Activated naive CD4-positive, alpha-beta T cell treated with anti-CD3 and anti-CD28 coated beads, Interleukin-2, amount 10 ng/mL, durations not matched to agents 7 days and 5 days (primary cell): ENCODE measurements around the gene S100A3.

Experiments used
- CTCF ChIA-PET: fragments of 350-600 bp; sonication (Branson Sonifier 250); formaldehyde crosslinking; loops from one replicate; lab custom pipeline; 2021; ENCODE audit warnings: antibody characterized with exemption; lab: Charles Lee
- DNase-seq: peaks from one replicate; pipeline ENCODE4 v3.0.0-alpha.2; 2020
- H3K27ac Mint-ChIP-seq: one replicate; pipeline ENCODE4 v1.8.0; 2021; ENCODE audit warnings: mild to moderate bottlenecking, moderate library complexity, mixed read lengths
- H3K27me3 Mint-ChIP-seq: one replicate; pipeline ENCODE4 v1.8.0; 2021; ENCODE audit warnings: mild to moderate bottlenecking, mixed read lengths
- H3K36me3 Mint-ChIP-seq: one replicate; pipeline ENCODE4 v1.8.0; 2021; ENCODE audit warnings: mixed read lengths
- H3K4me1 Mint-ChIP-seq: one replicate; pipeline ENCODE4 v1.8.0; 2021; ENCODE audit warnings: mixed read lengths
- H3K4me3 Mint-ChIP-seq: one replicate; pipeline ENCODE4 v1.8.0; 2021; ENCODE audit warnings: mild to moderate bottlenecking, moderate library complexity, mixed read lengths
- H3K9me3 Mint-ChIP-seq: one replicate; pipeline ENCODE4 v1.8.0; 2021; ENCODE audit warnings: mixed read lengths

Gene S100A3

GRCh38 chr1:153541641-153542590, 7.1 kb downstream of the S100A3 start:
- CTCF ChIA-PET: interaction anchor here (1.1 to 5.0 kb wide), 5 partner anchors 8 to 31 kb away, joined by 3 to 74 read pairs (median 6); partner anchors contain the start of genes S100A2 and S100A6
- Mint-ChIP-seq H3K4me3 (no peak overlapping the region), H3K27me3 (no peaks in the 10 kb centered on the region), H3K27ac (peak overlapping the region; percentile 93), H3K9me3 (no peaks in the 10 kb centered on the region), H3K36me3 (peaks cover 54% of the 10 kb centered on the region), H3K4me1 (peaks cover 91% of the 10 kb centered on the region)
- peak; percentile 18 for DNase-seq

- peak; percentile 72 for DNase-seq
- no peaks in the 10 kb centered on the region for H3K9me3 Mint-ChIP-seq
- peak within 1 kb of the TSS; percentile 93 for H3K27ac Mint-ChIP-seq
- H3K27me3 Mint-ChIP-seq: no peaks in the 10 kb centered on the region
- peaks cover 56% of the 10 kb centered on the region for H3K36me3 Mint-ChIP-seq
- peak within 1 kb of the TSS; percentile 45 for H3K4me3 Mint-ChIP-seq
- CTCF ChIA-PET: interaction anchor here (1.1 to 2.1 kb wide), 6 partner anchors 9 to 446 kb away, joined by 3 to 13 read pairs (median 7); partner anchors contain the start of genes RAB13 and S100A2
- peaks cover 88% of the 10 kb centered on the region for H3K4me1 Mint-ChIP-seq
Measured at GRCh38 chr1:153540394-153541361, 8.4 kb downstream of the S100A3 start, which contains the start of gene S100A5. Gene S100A5, minus strand, starts transcription at chr1:153540934. Its CDS starts 743 bp downstream, at chr1:153540191.

GRCh38 chr1:153539395-153540093, 9.5 kb downstream of the S100A3 start:
- H3K27ac Mint-ChIP-seq: peak overlapping the region; percentile 93
- peaks cover 51% of the 10 kb centered on the region for H3K36me3 Mint-ChIP-seq
- H3K4me3 Mint-ChIP-seq: no peak overlapping the region
- H3K9me3 Mint-ChIP-seq: no peaks in the 10 kb centered on the region
- H3K27me3 Mint-ChIP-seq: no peaks in the 10 kb centered on the region
- CTCF ChIA-PET: interaction anchor here (1.3 to 2.1 kb wide), 4 partner anchors 7 to 447 kb away, joined by 4 to 13 read pairs (median 10); partner anchors contain the start of gene RAB13
- DNase-seq: peak; percentile 20
- peaks cover 81% of the 10 kb centered on the region for H3K4me1 Mint-ChIP-seq

GRCh38 chr1:153538315-153538821, 10.7 kb downstream of the S100A3 start:
- no peak for DNase-seq
- H3K9me3 Mint-ChIP-seq: no peaks in the 10 kb centered on the region
- no peak overlapping the region for H3K27ac Mint-ChIP-seq
- H3K27me3 Mint-ChIP-seq: no peaks in the 10 kb centered on the region
- CTCF ChIA-PET: interaction anchor here (8.2 kb wide), 1 partner anchor 32 kb away, joined by 204 read pairs; no protein-coding TSS in a partner anchor
- peak overlapping the region; percentile 31 for H3K4me3 Mint-ChIP-seq
- H3K4me1 Mint-ChIP-seq: peaks cover 80% of the 10 kb centered on the region
- peaks cover 50% of the 10 kb centered on the region for H3K36me3 Mint-ChIP-seq

GRCh38 chr1:153537376-153537730, 11.7 kb downstream of the S100A3 start:
- H3K4me3 Mint-ChIP-seq: peak overlapping the region; percentile 82
- H3K4me1 Mint-ChIP-seq: peaks cover 80% of the 10 kb centered on the region
- CTCF ChIA-PET: interaction anchor here (8.2 kb wide), 1 partner anchor 33 kb away, joined by 204 read pairs; no protein-coding TSS in a partner anchor
- peak overlapping the region; percentile 91 for H3K27ac Mint-ChIP-seq
- H3K36me3 Mint-ChIP-seq: peaks cover 46% of the 10 kb centered on the region
- no peaks in the 10 kb centered on the region for H3K9me3 Mint-ChIP-seq
- H3K27me3 Mint-ChIP-seq: no peaks in the 10 kb centered on the region
- DNase-seq: peak; percentile 17

GRCh38 chr1:153536671-153537375, 12.2 kb downstream of the S100A3 start:
- DNase-seq: peak; percentile 28
- Mint-ChIP-seq H3K27ac (peak overlapping the region; percentile 91), H3K27me3 (no peaks in the 10 kb centered on the region), H3K4me1 (peaks cover 80% of the 10 kb centered on the region), H3K36me3 (peaks cover 44% of the 10 kb centered on the region), H3K9me3 (no peaks in the 10 kb centered on the region), H3K4me3 (peak overlapping the region; percentile 82)
- CTCF ChIA-PET: interaction anchor here (2.2 to 8.2 kb wide), 3 partner anchors 8 to 33 kb away, joined by 10 to 204 read pairs (median 74); partner anchors contain the start of gene S100A4

- CTCF ChIA-PET: interaction anchor here (1.1 to 8.2 kb wide), 5 partner anchors 9 to 42 kb away, joined by 3 to 204 read pairs (median 14); partner anchors contain the start of gene S100A4
- H3K27me3 Mint-ChIP-seq: no peaks in the 10 kb centered on the region
- H3K4me3 Mint-ChIP-seq: peak overlapping the region; percentile 82
- H3K4me1 Mint-ChIP-seq: peaks cover 80% of the 10 kb centered on the region
- peaks cover 39% of the 10 kb centered on the region for H3K36me3 Mint-ChIP-seq
- DNase-seq: peak; percentile 91
- no peaks in the 10 kb centered on the region for H3K9me3 Mint-ChIP-seq
- H3K27ac Mint-ChIP-seq: peak overlapping the region; percentile 91
Measured at GRCh38 chr1:153536012-153536670, 12.9 kb downstream of the S100A3 start.

GRCh38 chr1:153535242-153536011, 13.6 kb downstream of the S100A3 start, which contains the start of gene S100A6:
Gene S100A6, minus strand, starts transcription at chr1:153535991. Its CDS starts 652 bp downstream, at chr1:153535339.
- peak; percentile 67 for DNase-seq
- CTCF ChIA-PET: interaction anchor here (1.0 to 8.2 kb wide), 7 partner anchors 9 to 41 kb away, joined by 3 to 204 read pairs (median 10); partner anchors contain the start of gene S100A4
- peaks cover 34% of the 10 kb centered on the region for H3K36me3 Mint-ChIP-seq

GRCh38 chr1:153534925-153535241, 14.2 kb downstream of the S100A3 start:
- H3K4me1 Mint-ChIP-seq: peaks cover 74% of the 10 kb centered on the region

More at GRCh38 chr1:153535242-153536011, 13.6 kb downstream of the S100A3 start, which contains the start of gene S100A6:
- H3K4me3 Mint-ChIP-seq: peak within 1 kb of the TSS; percentile 82
- peaks cover 79% of the 10 kb centered on the region for H3K4me1 Mint-ChIP-seq
- H3K27me3 Mint-ChIP-seq: no peaks in the 10 kb centered on the region
- H3K27ac Mint-ChIP-seq: peak within 1 kb of the TSS; percentile 91
- no peaks in the 10 kb centered on the region for H3K9me3 Mint-ChIP-seq

GRCh38 chr1:153534226-153534924, 14.7 kb downstream of the S100A3 start:
- no peaks in the 10 kb centered on the region for H3K27me3 Mint-ChIP-seq
- H3K4me1 Mint-ChIP-seq: peaks cover 68% of the 10 kb centered on the region
- DNase-seq: no peak
- H3K27ac Mint-ChIP-seq: peak overlapping the region; percentile 91
- CTCF ChIA-PET: interaction anchor here (1.0 to 8.2 kb wide), 9 partner anchors 10 to 93 kb away, joined by 3 to 204 read pairs (median 14); partner anchors contain the start of genes S100A13, S100A2 and S100A4
- H3K4me3 Mint-ChIP-seq: peak overlapping the region; percentile 82
- no peaks in the 10 kb centered on the region for H3K9me3 Mint-ChIP-seq
- H3K36me3 Mint-ChIP-seq: peaks cover 27% of the 10 kb centered on the region

More at GRCh38 chr1:153534925-153535241, 14.2 kb downstream of the S100A3 start:
- peak; percentile 18 for DNase-seq
- Mint-ChIP-seq H3K9me3 (no peaks in the 10 kb centered on the region), H3K4me3 (peak overlapping the region; percentile 82), H3K27ac (peak overlapping the region; percentile 91), H3K27me3 (no peaks in the 10 kb centered on the region), H3K36me3 (peaks cover 29% of the 10 kb centered on the region)
- CTCF ChIA-PET: interaction anchor here (1.0 to 8.2 kb wide), 10 partner anchors 10 to 93 kb away, joined by 3 to 204 read pairs (median 12); partner anchors contain the start of genes S100A13, S100A2 and S100A4
